ENCODE data around the gene RNPEPL1.

DNA sequence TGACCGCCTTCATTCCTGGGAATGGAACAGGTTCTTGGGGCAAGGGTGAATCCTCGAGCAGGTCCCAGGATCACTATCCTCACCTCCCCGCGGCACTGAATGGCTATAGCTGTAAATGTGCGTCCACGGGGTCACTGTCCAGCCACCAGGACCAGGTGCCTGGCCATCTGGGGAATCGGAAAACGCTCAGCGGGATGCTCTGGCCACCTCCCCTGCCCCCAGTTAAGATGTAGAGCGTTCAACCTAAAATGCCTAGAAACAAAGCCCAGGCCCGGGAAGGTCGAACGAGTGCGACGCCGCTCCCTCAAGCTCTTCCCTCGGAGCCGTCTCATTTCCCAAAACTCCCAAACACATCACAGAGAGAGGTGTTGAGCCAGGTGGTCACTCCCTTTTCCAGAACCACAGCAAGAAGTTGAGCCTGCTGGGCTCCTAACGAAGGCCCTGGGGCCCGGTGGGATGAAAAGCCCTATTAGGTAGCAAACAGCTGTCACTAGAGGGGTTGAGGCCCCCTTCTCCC, 17.5 kb downstream of the RNPEPL1 start:
- TF ChIP-seq POLR2AphosphoS5 (IDR thresholded peaks at IDR 0.05): no peak
- peak; percentile 45 for TF ChIP-seq POLR2A (IDR thresholded peaks at IDR 0.05; ENCODE audit: low read depth)
- TF ChIP-seq, protein P1, sequence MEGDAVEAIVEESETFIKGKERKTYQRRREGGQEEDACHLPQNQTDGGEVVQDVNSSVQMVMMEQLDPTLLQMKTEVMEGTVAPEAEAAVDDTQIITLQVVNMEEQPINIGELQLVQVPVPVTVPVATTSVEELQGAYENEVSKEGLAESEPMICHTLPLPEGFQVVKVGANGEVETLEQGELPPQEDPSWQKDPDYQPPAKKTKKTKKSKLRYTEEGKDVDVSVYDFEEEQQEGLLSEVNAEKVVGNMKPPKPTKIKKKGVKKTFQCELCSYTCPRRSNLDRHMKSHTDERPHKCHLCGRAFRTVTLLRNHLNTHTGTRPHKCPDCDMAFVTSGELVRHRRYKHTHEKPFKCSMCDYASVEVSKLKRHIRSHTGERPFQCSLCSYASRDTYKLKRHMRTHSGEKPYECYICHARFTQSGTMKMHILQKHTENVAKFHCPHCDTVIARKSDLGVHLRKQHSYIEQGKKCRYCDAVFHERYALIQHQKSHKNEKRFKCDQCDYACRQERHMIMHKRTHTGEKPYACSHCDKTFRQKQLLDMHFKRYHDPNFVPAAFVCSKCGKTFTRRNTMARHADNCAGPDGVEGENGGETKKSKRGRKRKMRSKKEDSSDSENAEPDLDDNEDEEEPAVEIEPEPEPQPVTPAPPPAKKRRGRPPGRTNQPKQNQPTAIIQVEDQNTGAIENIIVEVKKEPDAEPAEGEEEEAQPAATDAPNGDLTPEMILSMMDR (IDR thresholded peaks at IDR 0.05): no peak
- TF ChIP-seq EP300 (IDR thresholded peaks at IDR 0.05): no peak
